Pancreas (tissue), 10 donors: ENCODE results near the gene ARHGAP23. TPM values are rescaled to one million over a fixed set of nuclear protein-coding genes. Genes with fewer than 3 reads are reported as not detected.

Source experiments
- ATAC-seq, 4 donors: fragments of 200-7000 bp; cut with Tn5 transposase; one replicate each; pipeline versions ENCODE4 v1.8.0 to v1.9.1; 2020; ENCODE audit warnings: mild to moderate bottlenecking in 4 of 4, moderate library complexity in 4 of 4
- DNase-seq, 6 donors: peaks; one replicate each; pipeline ENCODE4 v3.0.0-alpha.2; 2020
- FAIRE-seq: peaks from 2 replicates; lab custom pipeline; 2012; peaks lifted over from hg19 to GRCh38; lab: Jason Lieb, UNC
- H3K27ac ChIP-seq, 4 donors: fragments of 200-600 bp; sonication (generic); 1 replicate in 3 of 4; 2 replicates in 1 of 4; pipeline versions ENCODE4 v1.5.0 to v1.8.0; 2020
- H3K27me3 ChIP-seq, 4 donors: fragments of 200-600 bp; one replicate each; pipeline ENCODE4 v1.8.0; 2021
- H3K36me3 ChIP-seq, 3 donors: fragments of 200-600 bp; sonication (generic) in 1 of 3; one replicate each; pipeline versions ENCODE4 v1.5.0 to v1.8.0; 2020 to 2021
- H3K4me1 ChIP-seq, 3 donors: fragments of 200-600 bp; one replicate each; pipeline ENCODE4 v1.8.0; 2021
- H3K4me3 ChIP-seq, 4 donors: fragments of 200-600 bp; sonication (generic) in 2 of 4; one replicate each; pipeline versions ENCODE4 v1.5.0 to v1.8.0; 2020 to 2021
- H3K9me3 ChIP-seq, 4 donors: fragments of 200-600 bp; one replicate each; pipeline ENCODE4 v1.8.0; 2021
- whole genome bisulfite sequencing, 2 donors: extraction: QIAGEN DNeasy Blood & Tissue Kit; methylation state at CpG; one replicate each; pipeline ENCODE4 v1.1.7; 2013; 5-methylcytosine and 5-hydroxymethylcytosine counted together
- intact Hi-C, 3 donors: fragments of 100-400 bp; cut with DNase I; formaldehyde crosslinking; loops; one replicate each; pipeline versions ENCODE4 v1.11.1 to v1.14.2; 2022
- polyA plus RNA-seq, 2 donors: library from polyadenylated mRNA; stranded (reverse); fragments of 200-250 nt; gene quantifications; one replicate each; pipeline ENCODE4 v1.2.3, GENCODE V29; 2013
- total RNA-seq, 6 donors: library from RNA; stranded (reverse); fragmentation: NEBNext Ultra II Directional in 4 of 6; extraction: Animal tissue kit (Norgen Biotek cat#: 25700) in 4 of 6; gene quantifications; one replicate each; pipeline versions ENCODE4 v1.2.1 to v1.2.4, GENCODE V29; 2021 to 2023
- TF ChIP-seq, protein P1 (sequence below), 4 donors: fragments of 200-600 bp; sonication (generic) in 3 of 4; IDR thresholded peaks; one replicate each; pipeline versions ENCODE4 v1.5.0 to v1.8.0; 2021; ENCODE audit warnings: antibody characterized with exemption in 4 of 4
- donor health status: healthy with polysubstance abuse.
- donor health status: DM: no; HTN: no; CAD: no; lungs with moderate emphysema.
- donor health status: DM: no; HTN: no; CAD: no.
- donor health status: control.
- donor health status: control.
- donor health status: Bipolar disorder and iron deficiency.
- donor health status: DM: yes; HTN: yes; CAD: no.
- donor health status: DM: no; HTN: no; CAD: no.
- donor health status: DM: no; HTN: no; CAD: no.
- donor health status: DM: yes; HTN: yes; CAD: no.

ARHGAP23 gene
- total and polyA plus RNA-seq, 8 donors = 2.5 to 7.1 (median 3.9) TPM

GRCh38 chr17:38539386-38539785 is 111.1 kb downstream of the ARHGAP23 start:
- ATAC-seq (peak; percentile 21 to 68 (median 52)), DNase-seq (peak in 2 of 6 donors; percentile 52 to 65)
- peaks cover 0 to 3% (median 0%) of the 10 kb centered on the region in 3 donors for H3K4me1 ChIP-seq

GRCh38 chr17:38540514-38541045 is 112.3 kb downstream of the ARHGAP23 start:
- TF ChIP-seq, protein P1, sequence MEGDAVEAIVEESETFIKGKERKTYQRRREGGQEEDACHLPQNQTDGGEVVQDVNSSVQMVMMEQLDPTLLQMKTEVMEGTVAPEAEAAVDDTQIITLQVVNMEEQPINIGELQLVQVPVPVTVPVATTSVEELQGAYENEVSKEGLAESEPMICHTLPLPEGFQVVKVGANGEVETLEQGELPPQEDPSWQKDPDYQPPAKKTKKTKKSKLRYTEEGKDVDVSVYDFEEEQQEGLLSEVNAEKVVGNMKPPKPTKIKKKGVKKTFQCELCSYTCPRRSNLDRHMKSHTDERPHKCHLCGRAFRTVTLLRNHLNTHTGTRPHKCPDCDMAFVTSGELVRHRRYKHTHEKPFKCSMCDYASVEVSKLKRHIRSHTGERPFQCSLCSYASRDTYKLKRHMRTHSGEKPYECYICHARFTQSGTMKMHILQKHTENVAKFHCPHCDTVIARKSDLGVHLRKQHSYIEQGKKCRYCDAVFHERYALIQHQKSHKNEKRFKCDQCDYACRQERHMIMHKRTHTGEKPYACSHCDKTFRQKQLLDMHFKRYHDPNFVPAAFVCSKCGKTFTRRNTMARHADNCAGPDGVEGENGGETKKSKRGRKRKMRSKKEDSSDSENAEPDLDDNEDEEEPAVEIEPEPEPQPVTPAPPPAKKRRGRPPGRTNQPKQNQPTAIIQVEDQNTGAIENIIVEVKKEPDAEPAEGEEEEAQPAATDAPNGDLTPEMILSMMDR (IDR thresholded peaks at IDR 0.05) = no peak
- no peak for FAIRE-seq
- WGBS, 2 donors = 84 to 87% methylated on average over 11 of the region's 11 CpGs
- H3K4me1 ChIP-seq = peaks cover 0 to 3% (median 0%) of the 10 kb centered on the region in 3 donors
- intact Hi-C loops = no loop called here
- H3K27ac ChIP-seq = no peak overlapping the region
- H3K9me3 ChIP-seq = no peaks in the 10 kb centered on the region
- H3K4me3 ChIP-seq = no peak overlapping the region
- no peaks in the 10 kb centered on the region for H3K27me3 ChIP-seq
- DNase-seq = no peak
- H3K36me3 ChIP-seq = no peaks in the 10 kb centered on the region
- no peak for ATAC-seq

More at GRCh38 chr17:38539386-38539785, 111.1 kb downstream of the ARHGAP23 start:
- H3K9me3 ChIP-seq = no peaks in the 10 kb centered on the region
- H3K4me3 ChIP-seq = no peak overlapping the region
- WGBS, 2 donors = 56 to 61% methylated on average over 8 of the region's 8 CpGs
- H3K36me3 ChIP-seq = no peaks in the 10 kb centered on the region
- intact Hi-C loops = no loop called here
- TF ChIP-seq, protein P1 (IDR thresholded peaks at IDR 0.05) = no peak
- H3K27me3 ChIP-seq = no peaks in the 10 kb centered on the region
- no peak for FAIRE-seq
- H3K27ac ChIP-seq = peak overlapping the region in 1 of 4 donors; percentile 35

- Histone ChIP-seq H3K9me3 (no peaks in the 10 kb centered on the region), H3K4me3 (no peak overlapping the region), H3K4me1 (peaks cover 0 to 3% (median 0%) of the 10 kb centered on the region in 3 donors), H3K27me3 (no peaks in the 10 kb centered on the region), H3K27ac (no peak overlapping the region), H3K36me3 (no peaks in the 10 kb centered on the region)
- WGBS, 2 donors = 83 to 87% methylated on average over 11 of the region's 11 CpGs
- TF ChIP-seq, protein P1 (IDR thresholded peaks at IDR 0.05) = no peak
- ATAC-seq = no peak
- intact Hi-C loops = no loop called here
- no peak for DNase-seq
- FAIRE-seq = no peak
Observed at GRCh38 chr17:38541281-38541680, 113.0 kb downstream of the ARHGAP23 start.

- no peaks in the 10 kb centered on the region for H3K9me3 ChIP-seq
- no peak overlapping the region for H3K27ac ChIP-seq
- intact Hi-C loops = no loop called here
- H3K4me3 ChIP-seq = no peak overlapping the region
- DNase-seq (no peak), FAIRE-seq (no peak), ATAC-seq (no peak)
- H3K27me3 ChIP-seq = no peaks in the 10 kb centered on the region
- 85 to 91% methylated on average over 8 of the region's 8 CpGs for WGBS, 2 donors
- H3K4me1 ChIP-seq = peaks cover 0 to 3% (median 0%) of the 10 kb centered on the region in 3 donors
- no peaks in the 10 kb centered on the region for H3K36me3 ChIP-seq
- TF ChIP-seq, protein P1 (IDR thresholded peaks at IDR 0.05) = no peak
Observed at GRCh38 chr17:38542286-38542685, 114.0 kb downstream of the ARHGAP23 start.
